Smooth muscle cell (in vitro differentiated cells): ENCODE measurements around the gene RUNX1. TPM values are rescaled to one million over a fixed set of nuclear protein-coding genes. Genes with fewer than 3 reads are reported as not detected.

Source experiments
- DNase-seq: peaks from one replicate; lab custom pipeline; 2025; ENCODE audit not compliant: unreplicated experiment; lab: John Stamatoyannopoulos, UW
- H2AFZ ChIP-seq: fragments of 200-600 bp; sonication (generic); 2 replicates; pipeline ENCODE4 v1.6.0; 2016; ENCODE audit warnings: antibody characterized with exemption, low read depth, mild to moderate bottlenecking
- H3F3A ChIP-seq: fragments of 200-600 bp; sonication (generic); 2 replicates; pipeline ENCODE4 v1.6.0; 2017; ENCODE audit warnings: antibody characterized with exemption, low read depth
- H3K27ac ChIP-seq: fragments of 200-600 bp; sonication (generic); 2 replicates; pipeline ENCODE4 v1.5.1; 2016; ENCODE audit warnings: low read depth, mild to moderate bottlenecking
- H3K27me3 ChIP-seq: fragments of 200-600 bp; sonication (generic); 2 replicates; pipeline ENCODE4 v1.6.1; 2016; ENCODE audit warnings: low read depth, mild to moderate bottlenecking
- H3K36me3 ChIP-seq: fragments of 200-600 bp; sonication (generic); 2 replicates; pipeline ENCODE4 v1.5.1; 2016; ENCODE audit warnings: low read depth
- H3K4me1 ChIP-seq: fragments of 200-600 bp; sonication (generic); 2 replicates; pipeline ENCODE4 v1.5.1; 2016; ENCODE audit warnings: low read depth
- H3K4me2 ChIP-seq: fragments of 200-600 bp; sonication (generic); 2 replicates; pipeline ENCODE4 v1.6.0; 2016; ENCODE audit warnings: mild to moderate bottlenecking
- H3K4me3 ChIP-seq: fragments of 200-600 bp; sonication (generic); 2 replicates; pipeline ENCODE4 v1.5.1; 2016; ENCODE audit warnings: mild to moderate bottlenecking
- H3K79me2 ChIP-seq: fragments of 200-600 bp; sonication (generic); 2 replicates; pipeline ENCODE4 v1.6.0; 2016; ENCODE audit warnings: low read depth, mild to moderate bottlenecking
- H3K9ac ChIP-seq: fragments of 200-600 bp; sonication (generic); 2 replicates; pipeline ENCODE4 v1.6.0; 2016; ENCODE audit warnings: low read depth
- H3K9me3 ChIP-seq: fragments of 200-600 bp; sonication (generic); replicated peaks from 2 replicates; pipeline ENCODE4 v1.5.1; 2016; ENCODE audit warnings: low read depth
- H4K20me1 ChIP-seq: fragments of 200-600 bp; sonication (generic); 2 replicates; pipeline ENCODE4 v1.6.0; 2016; ENCODE audit warnings: low read depth
- WGBS: methylation state at CpG from one replicate; pipeline ENCODE4 v1.1.7; 2016; ENCODE audit warnings: low lambda C conversion rate; 5-methylcytosine and 5-hydroxymethylcytosine counted together
- polyA plus RNA-seq: library from polyadenylated mRNA; unstranded; fragments of >200 nt; fragmentation: Nextera tagmentation; extraction: Ambion mirVana; gene quantifications from 2 replicates; pipeline ENCODE4 v1.2.1, GENCODE V29; 2016
- total RNA-seq: library from RNA; depleted of rRNA; stranded (reverse); fragments of >200 nt; gene quantifications from 2 replicates; pipeline ENCODE4 v1.2.3, GENCODE V29; 2014
- TF ChIP-seq, protein P1 (sequence below): fragments of 200-600 bp; sonication (generic); IDR thresholded peaks from 2 replicates; pipeline ENCODE4 v1.5.1; 2017; ENCODE audit warnings: borderline replicate concordance, mild to moderate bottlenecking, antibody characterized with exemption; ENCODE audit not compliant: insufficient read depth, poor library complexity, severe bottlenecking

Gene RUNX1
- total and polyA plus RNA-seq, 2 experiments from 2014 or later: 33.4 to 97.6 TPM

DNA sequence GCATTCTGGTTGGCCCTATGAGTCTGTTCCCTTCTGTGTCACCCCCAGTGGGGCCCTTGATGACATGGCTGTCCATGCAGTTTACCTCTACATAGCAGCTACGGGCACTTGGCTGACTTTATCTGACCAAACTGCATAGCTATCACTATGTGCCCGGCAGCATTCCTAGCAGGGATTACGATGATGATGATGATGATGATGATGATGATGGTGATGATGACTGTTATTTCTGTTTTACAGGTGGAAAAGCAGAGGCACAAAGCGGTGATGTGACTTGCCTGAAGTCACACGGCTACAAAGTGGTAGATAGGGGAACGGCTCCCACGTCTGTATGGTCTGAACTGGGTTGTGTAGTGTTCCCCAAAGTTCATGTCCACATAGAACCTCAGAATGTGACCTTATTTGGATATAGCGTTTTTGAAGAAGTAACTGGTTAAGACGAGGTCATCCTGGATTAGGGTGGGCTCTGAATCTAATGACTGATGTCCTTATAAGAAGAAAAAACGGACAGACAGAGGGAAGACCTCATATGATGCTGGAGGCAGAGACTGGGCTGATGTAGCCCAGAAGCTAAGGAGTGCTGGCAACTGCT is 57.6 kb downstream of the RUNX1 start:
- 82% methylated on average over 10 of the region's 10 CpGs for WGBS
- Histone ChIP-seq H3K4me1 (peaks cover 21% of the 10 kb centered on the region), H3K27me3 (no peaks in the 10 kb centered on the region)

DNA sequence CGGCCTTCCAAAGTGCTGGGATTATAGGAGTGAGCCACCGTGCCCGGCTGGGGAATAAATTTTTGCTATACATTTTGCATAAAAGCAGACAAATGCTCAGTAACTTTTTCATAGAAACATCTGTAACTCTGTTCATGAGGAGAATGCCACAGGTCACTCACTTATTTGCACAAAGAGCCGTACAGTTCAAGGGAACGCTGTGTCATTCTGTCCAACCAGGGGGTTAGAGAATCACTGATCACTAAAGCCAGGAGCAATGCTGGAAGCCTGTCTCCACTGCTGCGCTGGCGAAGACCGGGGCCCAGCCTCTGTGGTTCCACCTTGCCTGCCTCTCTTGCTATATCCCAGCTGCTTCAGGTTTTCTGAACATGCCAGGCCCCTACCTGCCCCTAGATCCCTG is 58.3 kb downstream of the RUNX1 start:
- peaks cover 28% of the 10 kb centered on the region for H3F3A ChIP-seq
- no peaks in the 10 kb centered on the region for H3K27me3 ChIP-seq
- peak overlapping the region; percentile 2 for H3K27ac ChIP-seq
- peaks cover 19% of the 10 kb centered on the region for H3K4me1 ChIP-seq
- WGBS: 96% methylated on average over 8 of the region's 8 CpGs
- no peak overlapping the region for H3K4me3 ChIP-seq
- H3K79me2 ChIP-seq: peaks cover 17% of the 10 kb centered on the region
- no peak overlapping the region for H3K4me2 ChIP-seq
- TF ChIP-seq, protein P1, sequence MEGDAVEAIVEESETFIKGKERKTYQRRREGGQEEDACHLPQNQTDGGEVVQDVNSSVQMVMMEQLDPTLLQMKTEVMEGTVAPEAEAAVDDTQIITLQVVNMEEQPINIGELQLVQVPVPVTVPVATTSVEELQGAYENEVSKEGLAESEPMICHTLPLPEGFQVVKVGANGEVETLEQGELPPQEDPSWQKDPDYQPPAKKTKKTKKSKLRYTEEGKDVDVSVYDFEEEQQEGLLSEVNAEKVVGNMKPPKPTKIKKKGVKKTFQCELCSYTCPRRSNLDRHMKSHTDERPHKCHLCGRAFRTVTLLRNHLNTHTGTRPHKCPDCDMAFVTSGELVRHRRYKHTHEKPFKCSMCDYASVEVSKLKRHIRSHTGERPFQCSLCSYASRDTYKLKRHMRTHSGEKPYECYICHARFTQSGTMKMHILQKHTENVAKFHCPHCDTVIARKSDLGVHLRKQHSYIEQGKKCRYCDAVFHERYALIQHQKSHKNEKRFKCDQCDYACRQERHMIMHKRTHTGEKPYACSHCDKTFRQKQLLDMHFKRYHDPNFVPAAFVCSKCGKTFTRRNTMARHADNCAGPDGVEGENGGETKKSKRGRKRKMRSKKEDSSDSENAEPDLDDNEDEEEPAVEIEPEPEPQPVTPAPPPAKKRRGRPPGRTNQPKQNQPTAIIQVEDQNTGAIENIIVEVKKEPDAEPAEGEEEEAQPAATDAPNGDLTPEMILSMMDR: no peak
- H3K9me3 ChIP-seq: no peaks in the 10 kb centered on the region
- H3K36me3 ChIP-seq: no peaks in the 10 kb centered on the region
- DNase-seq: no peak
- peaks cover 5% of the 10 kb centered on the region for H4K20me1 ChIP-seq
- no peak overlapping the region for H2AFZ ChIP-seq
- no peak overlapping the region for H3K9ac ChIP-seq

More for the DNA sequence above, 57.6 kb downstream of the RUNX1 start:
- no peak for DNase-seq
- H3K9me3 ChIP-seq: no peaks in the 10 kb centered on the region
- H3K4me3 ChIP-seq: no peak overlapping the region
- H2AFZ ChIP-seq: no peak overlapping the region
- TF ChIP-seq, protein P1: no peak
- peaks cover 5% of the 10 kb centered on the region for H4K20me1 ChIP-seq
- peaks cover 23% of the 10 kb centered on the region for H3F3A ChIP-seq
- H3K36me3 ChIP-seq: no peaks in the 10 kb centered on the region
- H3K79me2 ChIP-seq: peaks cover 19% of the 10 kb centered on the region
- H3K4me2 ChIP-seq: no peak overlapping the region
- H3K9ac ChIP-seq: no peak overlapping the region
- H3K27ac ChIP-seq: no peak overlapping the region

DNA sequence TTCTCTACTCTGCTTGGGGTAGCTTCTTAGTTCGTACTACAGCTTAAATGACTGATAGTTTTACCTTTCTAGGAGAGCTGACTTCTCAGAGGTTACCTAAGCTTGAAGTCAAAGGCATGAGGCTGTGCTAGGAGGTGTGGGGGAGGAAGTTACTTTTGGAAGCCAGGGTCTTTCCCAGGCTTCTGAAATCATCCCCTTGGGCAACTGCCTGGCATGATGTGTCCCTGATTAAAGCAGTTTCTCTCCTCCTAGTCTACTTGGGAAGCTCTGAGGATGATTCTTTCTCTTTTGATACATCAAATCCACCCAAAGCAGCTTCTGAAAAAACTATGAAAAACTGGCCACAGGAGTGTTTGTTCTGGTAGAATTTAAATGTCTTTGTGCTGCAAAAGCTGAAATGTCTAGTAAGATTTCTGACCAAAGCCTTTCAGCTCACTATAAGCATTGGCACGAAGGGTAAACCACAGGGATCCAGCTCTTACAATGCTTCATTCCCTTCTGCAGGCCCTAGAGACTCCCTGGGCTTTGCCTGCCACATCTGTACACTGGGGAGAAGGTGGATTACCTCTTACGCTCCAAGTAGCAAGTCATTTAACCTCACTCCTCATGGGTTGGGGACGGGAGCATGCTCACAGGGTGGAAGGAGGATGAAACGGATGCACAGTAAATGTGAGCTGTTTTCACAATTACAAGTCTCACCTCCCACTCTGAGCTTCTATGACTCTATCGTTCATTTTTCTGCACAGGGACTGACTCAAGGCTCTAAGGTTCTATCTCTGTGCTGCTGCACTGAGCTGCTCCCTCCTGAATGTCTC is 59.6 kb downstream of the RUNX1 start:
- peak overlapping the region; percentile 32 for H3K9ac ChIP-seq
- peak overlapping the region; percentile 36 for H3K4me2 ChIP-seq
- H2AFZ ChIP-seq: no peak overlapping the region
- TF ChIP-seq, protein P1: no peak
- H3K4me3 ChIP-seq: no peak overlapping the region
- no peaks in the 10 kb centered on the region for H3K9me3 ChIP-seq
- no peaks in the 10 kb centered on the region for H3K27me3 ChIP-seq
- H3K79me2 ChIP-seq: peaks cover 17% of the 10 kb centered on the region
- peaks cover 19% of the 10 kb centered on the region for H3K4me1 ChIP-seq
- H4K20me1 ChIP-seq: peaks cover 1% of the 10 kb centered on the region
- peak overlapping the region; percentile 100 for H3K27ac ChIP-seq
- DNase-seq: no peak
- peaks cover 28% of the 10 kb centered on the region for H3F3A ChIP-seq
- 49% methylated on average over 6 of the region's 6 CpGs for WGBS
- no peaks in the 10 kb centered on the region for H3K36me3 ChIP-seq

DNA sequence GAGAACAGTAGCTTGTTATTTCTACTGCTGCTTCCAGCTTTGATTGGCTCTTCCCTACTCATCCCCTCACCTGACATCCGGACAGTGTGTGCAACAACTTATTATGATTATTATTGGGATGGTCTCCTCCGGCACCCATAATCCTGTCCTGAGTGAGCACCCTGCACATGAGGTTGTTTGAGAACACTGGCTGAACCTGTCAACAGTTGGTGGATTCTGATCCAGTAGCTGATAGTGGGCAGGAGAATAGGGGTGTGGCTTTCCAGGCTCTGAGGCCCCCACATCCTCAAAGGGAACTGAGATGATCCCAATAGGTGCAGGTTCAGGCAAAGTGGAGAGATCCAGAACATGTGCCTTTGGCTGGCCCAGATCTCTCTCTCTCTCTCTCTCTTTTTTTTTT is 60.5 kb downstream of the RUNX1 start:
- Histone ChIP-seq H3K4me3 (no peak overlapping the region), H3K27me3 (no peaks in the 10 kb centered on the region), H3K9me3 (no peaks in the 10 kb centered on the region), H3K4me2 (peak overlapping the region; percentile 77), H3K36me3 (no peaks in the 10 kb centered on the region), H3K79me2 (peaks cover 15% of the 10 kb centered on the region), H3K4me1 (peaks cover 19% of the 10 kb centered on the region), H3K9ac (no peak overlapping the region), H4K20me1 (no peaks in the 10 kb centered on the region), H2AFZ (no peak overlapping the region), H3F3A (peaks cover 35% of the 10 kb centered on the region), H3K27ac (peak overlapping the region; percentile 100)
- WGBS: 98% methylated on average over 2 of the region's 2 CpGs
- DNase-seq: no peak
- TF ChIP-seq, protein P1: no peak
